Erythroblast (primary cell): ENCODE data around the gene MCM7.

Source experiments
- GATA1 ChIP-seq: IDR thresholded peaks from 2 replicates; pipeline ENCODE4 v1.6.1; 2011; ENCODE audit warnings: low read depth, mild to moderate bottlenecking, control low read depth, low read length, moderate library complexity
- POLR2A ChIP-seq: IDR thresholded peaks from 2 replicates; pipeline ENCODE4 v1.6.1; 2011; ENCODE audit warnings: mild to moderate bottlenecking, low read length

- TF ChIP-seq POLR2A (no peak), GATA1 (no peak)
Measured at GRCh38 chr7:100071018-100071723, 30.0 kb downstream of the MCM7 start.
